CD4-positive, alpha-beta T cell treated with Interleukin-15 for 4 hours (primary cell): ENCODE measurements around the gene NANP.
"Not testable (repeated sequence)": the region's sequence is repeated elsewhere in the genome, so short reads cannot be mapped to it uniquely, and the experiment has no call there.

Experiments
- DNase-seq: peaks from one replicate; pipeline ENCODE4 v3.0.0-alpha.2; 2020; ENCODE audit warnings: low spot score

NANP gene

DNA sequence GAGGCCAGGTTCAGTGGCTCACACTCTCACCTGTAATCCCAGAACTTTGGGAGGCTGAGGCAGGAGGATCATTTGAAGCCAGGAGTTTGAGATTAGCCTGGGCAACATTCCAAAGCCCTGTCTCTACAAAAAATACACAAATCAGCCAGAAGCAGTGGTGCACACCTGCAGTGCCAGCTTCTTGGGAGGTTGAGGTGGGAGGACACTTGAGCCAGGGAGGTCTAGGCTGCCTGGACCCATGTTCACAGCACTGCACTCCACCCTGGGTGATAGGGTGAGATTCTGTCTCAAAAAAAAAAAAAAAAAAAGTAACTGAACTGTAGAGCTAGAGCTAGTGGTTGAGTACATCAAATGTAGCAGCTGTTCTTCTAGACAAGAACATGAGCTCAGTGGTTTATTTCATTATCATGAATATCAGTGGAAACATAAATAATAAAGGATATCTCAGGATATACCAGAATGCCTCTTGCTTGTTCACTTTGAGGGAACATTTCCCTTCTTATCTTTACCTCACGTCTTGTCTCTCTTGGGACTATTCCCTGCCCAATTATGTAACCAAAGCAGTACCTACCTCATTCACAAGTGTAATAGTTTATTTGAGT is 17.6 kb downstream of the NANP start:
- DNase-seq, result no peak

DNA sequence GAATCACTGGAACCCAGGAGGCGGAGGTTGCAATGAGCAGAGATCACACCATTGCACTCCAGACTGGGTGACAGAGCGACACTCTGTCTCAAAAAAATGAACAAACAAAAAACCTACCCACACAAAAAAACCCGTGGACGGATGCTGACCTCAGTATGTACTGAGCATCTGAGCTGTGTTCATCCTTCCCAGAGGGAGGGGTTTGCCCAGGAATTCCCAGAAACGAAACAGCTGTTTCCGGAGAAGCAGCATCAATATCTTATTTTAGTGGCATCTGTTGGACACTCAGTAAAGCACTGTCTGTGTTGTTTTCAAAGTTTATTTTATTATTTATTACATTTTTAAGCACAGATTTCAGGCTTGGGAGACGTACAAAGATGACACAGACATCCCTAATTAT is 18.7 kb downstream of the NANP start:
- no peak for DNase-seq

DNA sequence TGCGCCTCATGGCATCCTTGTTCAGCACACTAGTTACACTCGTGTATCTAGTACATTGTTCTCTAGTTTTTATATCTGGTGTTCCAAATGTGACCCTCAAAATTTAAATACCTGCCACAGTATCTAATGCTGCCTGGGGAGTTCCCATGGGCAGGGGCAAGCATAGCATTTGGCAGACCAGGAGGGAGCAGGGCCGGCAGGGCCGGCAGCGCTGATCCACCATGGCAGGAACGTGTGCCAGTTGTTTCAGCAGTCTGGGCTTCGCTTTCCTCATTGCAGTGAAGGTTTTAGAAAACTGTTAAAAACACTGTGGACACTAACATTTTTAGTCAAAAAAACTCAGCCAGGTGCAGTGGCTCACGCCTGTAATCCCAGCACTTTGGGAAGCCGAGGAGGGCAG is 19.2 kb downstream of the NANP start:
- no peak for DNase-seq

DNA sequence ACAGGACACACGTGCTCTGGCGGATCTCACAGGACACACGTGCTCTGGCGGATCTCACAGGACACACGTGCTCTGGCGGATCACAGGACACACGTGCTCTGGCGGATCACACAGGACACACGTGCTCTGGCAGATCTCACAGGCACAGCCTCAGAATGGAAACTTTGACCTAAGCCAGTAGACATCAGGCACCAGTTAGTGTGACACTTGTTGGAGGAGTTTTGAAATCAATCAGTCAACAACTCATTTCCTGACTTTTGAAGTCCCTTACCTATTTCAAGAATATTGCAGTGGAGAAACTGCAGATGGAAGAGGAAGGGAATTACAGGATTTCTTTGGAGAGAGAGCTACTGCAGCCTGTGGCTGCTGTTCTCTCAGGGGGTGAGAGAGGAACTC is 20.9 kb downstream of the NANP start:
- not testable (repeated sequence) for DNase-seq

DNA sequence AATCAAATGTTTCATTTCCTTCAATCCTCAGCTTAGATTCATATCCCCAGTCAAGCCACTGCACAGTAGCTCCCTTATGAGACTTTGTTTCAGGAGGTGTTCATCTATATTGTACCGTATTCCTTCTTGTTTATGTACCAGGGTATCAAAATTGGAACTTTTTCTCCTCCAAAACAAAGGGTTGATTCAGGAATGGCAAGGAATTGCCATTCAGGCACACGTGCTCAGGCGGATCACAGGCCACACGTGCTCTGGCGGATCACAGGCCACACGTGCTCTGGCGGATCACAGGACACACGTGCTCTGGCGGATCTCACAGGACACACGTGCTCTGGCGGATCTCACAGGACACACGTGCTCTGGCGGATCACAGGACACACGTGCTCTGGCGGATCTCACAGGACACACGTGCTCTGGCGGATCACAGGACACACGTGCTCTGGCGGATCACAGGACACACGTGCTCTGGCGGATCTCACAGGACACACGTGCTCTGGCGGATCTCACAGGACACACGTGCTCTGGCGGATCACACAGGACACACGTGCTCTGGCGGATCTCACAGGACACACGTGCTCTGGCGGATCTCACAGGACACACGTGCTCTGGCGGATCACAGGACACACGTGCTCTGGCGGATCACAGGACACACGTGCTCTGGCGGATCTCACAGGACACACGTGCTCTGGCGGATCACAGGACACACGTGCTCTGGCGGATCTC is 21.5 kb downstream of the NANP start:
- not testable (repeated sequence) for DNase-seq

DNA sequence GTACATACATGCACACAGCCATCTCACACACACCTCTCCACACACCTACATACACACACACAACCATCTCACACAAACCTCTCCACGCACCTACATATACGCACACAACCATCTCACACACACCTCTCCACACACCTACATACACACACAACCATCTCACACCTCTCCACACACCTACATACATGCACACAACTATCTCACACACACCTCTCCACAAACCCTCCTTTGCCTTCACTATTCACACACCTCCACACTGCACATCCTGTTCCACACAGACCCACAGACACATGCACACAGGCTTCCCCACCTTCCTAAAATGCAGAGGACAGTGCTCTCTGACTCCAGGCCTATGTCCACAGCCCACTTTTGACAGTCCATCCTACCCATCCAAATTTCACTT is 22.2 kb downstream of the NANP start:
- DNase-seq, result no peak

DNA sequence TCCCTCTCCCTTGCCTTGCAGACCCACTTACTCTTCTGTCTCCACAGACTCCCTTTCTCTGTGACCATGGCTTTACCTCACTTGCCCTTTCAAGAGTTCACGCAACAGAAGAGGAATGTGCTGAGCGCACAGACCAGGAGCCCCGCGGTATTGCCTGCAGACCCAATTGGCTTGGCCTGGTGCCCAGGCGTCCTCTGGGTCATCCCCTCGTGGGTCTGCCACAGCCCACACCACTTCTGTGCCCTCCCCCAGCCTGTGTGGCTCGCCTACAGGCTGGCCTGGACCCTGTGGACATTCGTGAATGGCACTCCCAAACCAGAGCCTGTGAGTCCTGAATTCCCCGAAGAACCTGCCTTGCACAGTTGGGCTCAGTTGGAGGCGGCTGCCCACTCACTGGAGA is 23.2 kb downstream of the NANP start:
- DNase-seq, result no peak

DNA sequence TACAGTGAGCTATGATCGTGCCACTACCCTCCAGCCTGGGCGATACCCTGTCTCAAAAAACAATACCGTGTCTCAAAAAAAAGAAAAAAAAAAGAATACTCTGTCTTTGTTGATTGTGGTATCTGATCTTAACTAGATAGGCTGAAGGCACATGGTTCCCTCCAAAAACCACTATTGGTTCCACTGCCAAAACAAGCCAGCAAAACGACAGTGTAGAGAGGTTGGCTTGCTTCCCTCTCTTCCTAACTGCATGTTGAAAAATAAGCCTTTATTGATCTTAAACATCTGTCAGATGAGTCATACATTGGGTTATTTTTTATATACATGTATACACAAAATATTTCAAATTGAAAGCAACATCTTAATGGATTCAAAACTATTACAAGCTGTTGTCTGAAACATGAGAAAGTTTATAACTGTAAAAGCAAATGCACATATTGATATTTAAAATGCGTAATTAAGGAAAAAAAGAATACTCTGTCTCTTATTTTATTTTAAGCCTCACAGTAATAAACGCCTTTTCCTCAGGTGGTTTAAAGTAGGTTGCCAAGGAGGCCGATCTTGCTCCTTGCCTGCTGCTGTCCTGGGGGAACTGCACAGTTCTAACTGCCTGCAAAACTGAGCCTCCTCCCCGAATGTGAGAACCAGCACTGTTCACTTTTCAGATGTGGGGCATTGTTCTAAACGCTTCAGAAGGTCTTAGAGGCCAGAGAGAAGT is 31.5 kb downstream of the NANP start:
- no peak for DNase-seq

DNA sequence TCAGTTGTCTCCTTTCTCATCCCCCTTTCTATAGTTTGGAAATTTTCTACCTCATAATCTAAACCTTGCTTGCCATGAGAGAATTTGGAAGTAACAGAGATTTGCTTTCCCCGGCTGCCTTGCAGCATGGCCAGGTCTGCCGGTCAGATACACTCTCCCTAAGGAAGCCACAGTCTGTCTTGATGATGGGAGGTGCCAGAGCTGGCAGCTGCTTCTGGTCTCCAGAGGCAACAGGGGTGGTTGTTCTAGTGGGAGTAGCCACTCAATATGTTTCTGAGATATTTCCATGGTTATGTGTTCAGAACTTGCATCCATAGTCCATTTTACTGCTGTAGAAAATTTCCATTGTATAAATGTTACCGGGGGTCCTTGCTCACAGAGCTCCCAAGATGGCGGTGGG is 33.0 kb downstream of the NANP start:
- DNase-seq, result not testable (repeated sequence)

DNA sequence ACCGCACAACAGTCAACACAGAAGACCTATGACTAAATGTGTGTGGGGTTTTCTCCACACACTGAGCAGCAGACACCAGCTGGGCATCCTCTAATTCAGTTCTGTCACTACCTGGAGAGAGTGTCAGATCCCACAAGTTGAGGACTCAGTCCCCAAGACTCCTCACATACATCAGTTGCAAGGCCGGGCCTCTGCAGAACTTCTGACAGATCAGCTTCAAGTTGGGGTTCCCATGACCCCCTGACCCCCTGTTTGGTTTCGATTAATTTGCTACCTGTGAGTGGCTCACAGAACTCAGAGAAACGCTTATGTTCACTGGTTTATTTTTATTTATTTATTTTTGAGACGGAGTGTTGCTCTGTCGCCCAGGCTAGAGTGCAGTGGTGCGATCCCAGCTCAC is 35.3 kb downstream of the NANP start:
- DNase-seq, result no peak

DNA sequence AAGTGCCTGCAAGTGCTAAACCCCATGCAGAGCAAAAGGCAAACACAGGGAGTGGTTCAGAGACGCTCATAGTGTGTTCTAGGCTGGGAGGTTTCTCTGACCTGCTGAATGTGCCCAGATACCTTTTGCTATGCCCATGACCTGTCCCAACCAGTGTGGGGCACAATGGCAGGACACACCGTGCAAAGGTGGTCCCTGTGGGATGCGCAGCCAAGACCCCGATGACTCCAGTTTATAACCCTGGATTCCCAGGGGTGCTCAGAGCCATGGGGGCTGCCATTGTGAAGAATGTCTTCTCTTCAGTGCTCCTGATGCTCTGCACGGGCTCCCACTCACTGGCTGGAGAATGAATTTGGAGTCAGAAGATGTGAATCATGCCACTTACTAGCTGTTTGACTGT is 36.3 kb downstream of the NANP start:
- no peak for DNase-seq

DNA sequence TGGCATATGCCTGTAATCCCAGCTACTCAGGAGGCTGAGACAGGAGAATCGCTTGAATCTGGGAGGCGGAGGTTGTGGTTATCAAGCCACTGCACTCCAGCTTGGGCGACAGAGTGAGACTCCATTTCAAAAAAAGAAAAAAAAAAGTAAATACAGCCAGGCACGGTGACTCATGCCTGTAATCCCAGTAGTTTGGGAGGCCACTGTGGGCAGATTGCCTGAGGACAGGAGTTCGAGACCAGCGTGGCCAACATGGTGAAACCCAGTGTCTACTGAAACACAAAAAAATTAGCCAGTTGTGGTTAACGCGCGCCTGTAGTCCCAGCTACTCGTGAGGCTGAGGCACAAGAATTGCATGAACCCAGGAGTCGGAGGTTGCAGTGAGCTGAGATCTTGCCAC is 36.9 kb downstream of the NANP start:
- no peak for DNase-seq

DNA sequence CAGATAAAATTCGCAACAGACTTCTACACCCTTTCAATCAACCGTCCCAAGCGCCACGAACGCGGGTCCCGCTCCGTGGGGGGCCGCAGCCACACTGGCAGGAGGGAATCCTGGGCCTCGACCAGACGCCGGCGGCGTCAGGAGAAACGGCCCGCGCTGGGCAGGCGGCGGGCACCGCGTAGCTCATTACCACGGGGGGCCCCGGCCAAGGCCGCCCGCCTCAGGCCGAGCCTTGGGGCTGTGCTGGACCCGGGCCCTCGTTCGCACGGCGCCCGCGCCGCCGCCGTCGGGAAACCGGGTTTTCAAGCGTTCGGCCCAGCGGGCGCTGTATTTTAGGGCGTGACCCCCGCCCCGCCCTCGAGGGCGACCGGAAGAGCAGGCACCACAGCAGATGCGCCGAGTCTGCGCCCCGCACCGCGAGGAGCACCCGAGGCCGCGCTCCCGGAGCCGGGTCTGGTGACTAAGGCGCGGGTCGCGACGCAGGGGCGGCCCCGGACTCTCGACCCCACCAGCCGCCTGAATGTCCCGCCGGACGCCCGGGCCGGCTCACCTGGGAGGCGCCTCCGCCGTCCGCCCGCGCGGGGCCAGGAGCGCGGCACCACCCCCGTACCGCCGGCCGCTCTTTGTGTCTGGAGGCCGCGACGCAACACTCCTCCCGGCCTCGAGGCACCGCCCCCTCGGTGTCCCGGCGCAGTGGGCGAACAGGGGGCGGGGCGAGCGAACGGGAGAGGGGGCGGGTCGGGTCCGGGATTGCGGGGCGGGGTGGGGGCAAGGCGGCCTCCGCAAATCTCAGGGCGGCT is 38.7 kb downstream of the NANP start, which contains the start of gene NINL:
Gene NINL (minus strand): TSS at position 627 of the 800 bp plus-strand sequence. CDS start 58,944 bp downstream, outside the sequence.
- DNase-seq, result peak; percentile 20

DNA sequence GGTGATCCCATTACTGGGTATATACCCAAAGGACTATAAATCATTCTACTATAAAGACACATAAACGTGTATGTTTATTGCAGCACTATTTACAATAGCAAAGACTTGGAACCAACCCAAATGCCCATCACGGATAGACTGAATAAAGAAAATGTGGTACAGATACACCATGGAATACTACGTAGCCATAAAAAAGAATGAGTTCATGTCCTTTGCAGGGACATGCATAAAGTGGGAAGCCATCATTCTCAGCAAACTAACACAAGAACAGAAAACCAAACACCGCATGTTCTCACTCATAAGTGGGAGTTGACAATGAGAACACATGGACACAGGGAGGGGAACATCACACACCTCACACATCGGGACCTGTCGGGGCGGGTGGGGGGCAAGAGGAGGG is 40.2 kb downstream of the NANP start:
- DNase-seq, result not testable (repeated sequence)

DNA sequence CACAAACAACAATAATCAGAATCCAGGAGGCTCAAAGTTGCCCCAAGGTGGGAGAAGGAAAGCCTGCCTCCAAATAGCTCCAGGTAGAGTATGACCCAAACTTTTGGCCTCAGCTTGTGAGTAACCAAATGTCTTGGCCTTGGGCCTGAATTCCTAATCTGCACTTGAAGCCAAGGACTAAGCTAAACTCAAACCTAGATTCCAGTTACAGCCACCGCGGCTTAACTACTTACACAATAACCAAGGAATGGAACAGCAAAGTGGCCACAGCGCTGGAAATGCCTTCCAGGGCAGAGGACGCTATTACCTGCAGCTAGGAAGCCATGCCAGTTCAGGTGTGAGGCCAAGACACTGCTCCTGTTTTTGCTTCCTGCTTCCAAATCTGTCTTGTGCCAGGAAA is 43.1 kb downstream of the NANP start:
- no peak for DNase-seq

DNA sequence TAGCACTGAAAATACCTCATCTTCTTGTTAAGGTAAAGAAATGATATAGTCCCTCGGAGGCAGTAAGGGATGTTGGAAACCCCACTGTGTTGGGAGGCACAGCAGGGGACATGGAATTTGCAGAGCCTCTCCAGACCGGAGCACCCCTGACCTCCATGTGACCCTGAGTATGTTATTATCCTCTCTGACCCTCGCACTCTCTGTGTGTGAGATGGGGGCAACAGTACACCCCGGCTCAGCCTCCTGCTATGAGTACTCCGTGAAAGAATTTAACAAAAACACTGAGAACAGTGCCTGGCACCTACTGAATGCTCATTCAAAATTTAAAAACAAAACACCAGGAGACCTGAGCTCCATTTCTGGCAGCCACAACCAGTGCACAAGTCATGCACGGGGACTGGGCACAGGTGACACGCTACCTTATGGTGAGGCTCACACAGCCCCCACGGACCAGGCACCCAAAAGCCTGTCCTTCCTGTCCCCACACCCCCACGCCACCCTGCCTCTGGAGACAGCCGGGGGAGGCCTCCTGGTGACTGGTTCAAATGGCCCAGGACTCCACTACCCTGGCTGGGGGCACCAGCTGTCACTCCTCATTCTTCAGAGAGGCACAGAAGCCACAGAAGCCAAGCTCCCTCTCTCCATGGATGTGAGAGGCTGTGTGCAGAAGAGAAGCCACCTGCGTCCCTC is 44.6 kb downstream of the NANP start:
- DNase-seq, result no peak

DNA sequence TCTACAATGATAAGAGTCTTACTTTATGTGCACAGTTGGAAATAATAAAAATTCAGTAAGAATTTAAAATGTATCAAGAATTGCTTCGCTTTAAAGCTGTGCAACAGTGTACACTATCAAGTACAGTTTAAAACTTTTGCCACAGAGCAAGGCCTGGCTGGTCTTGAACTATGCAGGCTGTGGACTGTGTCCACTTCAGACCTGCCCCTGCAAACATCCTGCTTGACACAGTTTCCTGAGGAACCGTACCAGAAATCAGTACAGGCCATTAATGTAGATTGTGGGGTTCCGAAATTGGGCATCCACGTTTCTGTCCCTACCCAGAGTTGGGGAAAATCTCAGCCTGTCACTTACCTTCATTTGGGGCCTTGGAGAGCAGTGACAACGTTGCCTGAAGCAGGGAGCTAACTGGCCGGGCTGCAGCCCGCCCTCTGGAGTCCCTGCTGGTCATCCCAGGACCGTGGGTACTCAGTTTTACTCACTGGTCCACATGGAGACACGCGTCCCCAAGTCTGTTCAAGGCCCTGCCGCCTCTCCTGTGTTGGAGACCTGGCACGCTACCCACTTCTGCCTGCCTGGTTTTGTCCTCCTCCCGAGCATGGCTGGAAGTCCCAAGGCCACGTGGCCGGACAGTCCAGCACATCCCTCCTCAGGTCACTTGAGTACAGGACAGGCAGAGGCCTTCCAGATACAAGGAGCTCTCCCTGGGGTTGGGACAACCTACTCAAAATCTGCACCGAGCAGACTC is 46.9 kb downstream of the NANP start:
- DNase-seq, result no peak

DNA sequence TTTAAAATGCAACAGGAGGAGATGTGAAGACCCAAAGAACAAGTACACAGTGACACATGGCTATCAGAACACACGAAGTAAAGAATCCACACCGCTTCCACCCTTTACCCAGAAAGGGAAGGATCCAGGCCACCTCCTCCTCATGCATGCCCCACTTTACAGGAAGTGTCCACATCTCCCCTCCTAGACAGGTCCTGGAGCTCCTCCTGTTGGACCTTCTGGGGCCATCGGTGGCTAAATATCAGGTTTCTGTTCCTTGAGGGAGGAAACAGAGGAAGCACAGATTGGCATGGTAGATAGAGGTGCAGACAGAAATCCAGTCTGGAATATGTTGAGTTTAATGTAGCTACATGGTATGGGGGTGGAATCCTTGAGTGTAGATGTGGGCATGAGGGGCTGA is 49.4 kb downstream of the NANP start:
- DNase-seq, result no peak

DNA sequence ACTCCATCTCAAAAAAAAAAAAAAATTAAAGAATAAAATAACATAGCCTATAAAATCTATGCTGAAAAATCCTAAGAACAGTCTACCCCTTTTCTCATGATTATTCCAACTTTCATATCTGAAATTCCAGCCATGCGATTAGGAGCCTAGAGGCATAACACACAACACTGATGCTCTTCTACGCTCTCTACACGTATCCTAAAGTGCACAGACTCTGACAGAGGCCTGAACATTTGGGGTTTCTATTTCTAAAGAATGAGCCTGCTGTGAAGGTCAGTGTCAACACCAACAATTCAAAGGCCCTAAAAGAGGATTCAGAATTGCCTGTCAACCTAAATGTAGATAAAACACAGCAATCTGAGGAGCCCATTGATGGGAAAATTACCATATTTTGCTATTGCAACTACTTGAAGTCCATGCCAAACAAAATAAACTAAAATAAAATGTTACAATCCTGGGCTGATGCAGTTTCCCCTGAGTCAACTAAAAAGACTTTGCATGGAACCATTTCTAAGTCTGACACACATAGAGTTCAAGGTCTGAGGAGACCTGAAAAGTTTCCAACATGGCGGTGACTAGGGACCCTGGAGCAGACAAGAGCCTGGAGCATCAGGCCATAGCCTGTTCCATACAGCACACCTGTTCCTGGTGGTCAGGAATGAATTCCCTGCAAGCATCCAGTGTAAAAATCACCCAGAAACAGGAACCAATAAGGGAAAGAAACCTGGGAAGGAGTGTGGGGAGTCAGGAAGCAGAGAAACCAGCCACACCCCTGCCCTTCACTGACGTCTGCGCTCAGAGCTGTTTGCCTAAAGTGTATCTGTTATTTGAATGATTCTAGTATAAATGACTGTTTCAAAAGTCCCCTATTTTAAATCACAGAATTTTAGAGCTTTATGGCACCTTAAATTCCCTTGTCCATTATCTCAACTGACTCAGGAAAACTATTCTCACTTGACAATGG is 50.2 kb downstream of the NANP start:
- no peak for DNase-seq

DNA sequence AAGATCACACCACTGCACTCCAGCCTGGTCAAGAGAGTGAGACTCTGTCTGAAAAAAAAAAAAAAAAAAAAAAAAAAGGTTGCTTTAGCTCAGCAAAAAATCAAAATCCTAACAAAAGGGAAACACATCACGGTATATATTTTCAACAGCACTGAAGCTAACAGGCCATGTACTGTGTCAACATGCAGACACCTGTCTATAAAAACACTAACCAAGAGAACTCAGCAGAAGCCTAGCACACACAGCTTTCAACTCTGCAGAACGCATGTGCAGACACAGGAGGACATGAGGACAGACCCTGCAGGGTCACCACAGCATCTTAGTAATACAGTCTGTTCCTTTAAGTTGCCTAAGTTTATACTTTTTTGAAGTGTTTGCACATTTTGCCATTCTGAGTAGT is 52.0 kb downstream of the NANP start:
- DNase-seq, result no peak
